ENCODE results near the gene PXMP4. TPM values are rescaled to one million over a fixed set of nuclear protein-coding genes. Genes with fewer than 3 reads are reported as not detected.

Gene PXMP4
- polyA plus RNA-seq, 1 donor (not counting 4 experiments of a cell fraction or from before 2014, with no cell fraction given) = 3.2 TPM

- Histone ChIP-seq H3K9ac (ENCODE audit: control insufficient read depth, extremely low read depth, insufficient read depth, low read length) (peak within 1 kb of the TSS; percentile 65), H3K4me1 (ENCODE audit: control insufficient read depth, extremely low read depth, insufficient read depth, low read length) (peaks cover 2% of the 10 kb centered on the region), H3K79me2 (ENCODE audit: control insufficient read depth, insufficient read depth, low read length) (no peaks in the 10 kb centered on the region), H4K20me1 (ENCODE audit: control insufficient read depth, extremely low read depth, insufficient read depth, low read length) (no peaks in the 10 kb centered on the region), H3K4me2 (ENCODE audit: control insufficient read depth, extremely low read depth, insufficient read depth, low read depth, low read length) (peak within 1 kb of the TSS; percentile 77), H3K9me3 (ENCODE audit: control insufficient read depth, low read depth, low read length) (no peaks in the 10 kb centered on the region), H3K27ac (ENCODE audit: control insufficient read depth, insufficient read depth, low read length) (no peak within 1 kb of the TSS), H3K36me3 (ENCODE audit: control insufficient read depth in 2 of 2, extremely low read depth in 1 of 2, insufficient read depth in 2 of 2, low read length in 2 of 2) (no peaks in the 10 kb centered on the region), H3K9me1 (ENCODE audit: control insufficient read depth, extremely low read depth, insufficient read depth, low read length) (no peaks in the 10 kb centered on the region), H3K27me3 (ENCODE audit: control insufficient read depth, extremely low read depth, insufficient read depth, low read length) (no peaks in the 10 kb centered on the region), H3K4me3 (ENCODE audit: control insufficient read depth in 2 of 3, extremely low read depth in 1 of 3, insufficient read depth in 2 of 3, low read depth in 1 of 3, low read length in 3 of 3) (peak within 1 kb of the TSS; percentile 47 to 67 (median 63)), H2AFZ (ENCODE audit: control insufficient read depth, low read length) (peak within 1 kb of the TSS; percentile 68)
- FAIRE-seq (no peak), DNase-seq (ENCODE audit: low read depth, low spot score) (no peak)
- TF ChIP-seq CTCF (optimal IDR thresholded peaks at IDR 0.05 in 1 of 3, IDR thresholded peaks at IDR 0.05 in 1 of 3, conservative IDR thresholded peaks at IDR 0.05 in 1 of 3; ENCODE audit: extremely low read depth in 1 of 3, insufficient read depth in 2 of 3, low read length in 3 of 3) (no peak), EZH2 (IDR thresholded peaks at IDR 0.05; ENCODE audit: low read length) (no peak)
- dilution Hi-C loops (cut with MboI; ENCODE audit: extremely low pct_ligation_motif_present, low sequenced_read_pairs) = no loop called here
Measured at GRCh38 chr20:33674294-33675135, 45.6 kb downstream of the PXMP4 start, which contains the start of gene NECAB3. TSS of gene NECAB3 (minus strand) at chr20:33674428. CDS start at chr20:33674352, 76 bp downstream.

- peak overlapping the region; percentile 68 for H2AFZ ChIP-seq (ENCODE audit: control insufficient read depth, low read length)
- DNase-seq (ENCODE audit: low read depth, low spot score) = no peak
- H3K27ac ChIP-seq (ENCODE audit: control insufficient read depth, insufficient read depth, low read length) = no peak overlapping the region
- no peaks in the 10 kb centered on the region for H3K79me2 ChIP-seq (ENCODE audit: control insufficient read depth, insufficient read depth, low read length)
- peaks cover 2% of the 10 kb centered on the region for H3K4me1 ChIP-seq (ENCODE audit: control insufficient read depth, extremely low read depth, insufficient read depth, low read length)
- TF ChIP-seq CTCF (optimal IDR thresholded peaks at IDR 0.05 in 1 of 3, IDR thresholded peaks at IDR 0.05 in 1 of 3, conservative IDR thresholded peaks at IDR 0.05 in 1 of 3; ENCODE audit: extremely low read depth in 1 of 3, insufficient read depth in 2 of 3, low read length in 3 of 3) (no peak), EZH2 (IDR thresholded peaks at IDR 0.05; ENCODE audit: low read length) (no peak)
- no peak for FAIRE-seq
- peak overlapping the region; percentile 65 for H3K9ac ChIP-seq (ENCODE audit: control insufficient read depth, extremely low read depth, insufficient read depth, low read length)
- peak overlapping the region; percentile 47 to 67 (median 63) for H3K4me3 ChIP-seq (ENCODE audit: control insufficient read depth in 2 of 3, extremely low read depth in 1 of 3, insufficient read depth in 2 of 3, low read depth in 1 of 3, low read length in 3 of 3)
- H3K9me1 ChIP-seq (ENCODE audit: control insufficient read depth, extremely low read depth, insufficient read depth, low read length) = no peaks in the 10 kb centered on the region
- no peaks in the 10 kb centered on the region for H3K36me3 ChIP-seq (ENCODE audit: control insufficient read depth in 2 of 2, extremely low read depth in 1 of 2, insufficient read depth in 2 of 2, low read length in 2 of 2)
- no peaks in the 10 kb centered on the region for H3K27me3 ChIP-seq (ENCODE audit: control insufficient read depth, extremely low read depth, insufficient read depth, low read length)
- H4K20me1 ChIP-seq (ENCODE audit: control insufficient read depth, extremely low read depth, insufficient read depth, low read length) = no peaks in the 10 kb centered on the region
- H3K4me2 ChIP-seq (ENCODE audit: control insufficient read depth, extremely low read depth, insufficient read depth, low read depth, low read length) = peak overlapping the region; percentile 77
- H3K9me3 ChIP-seq (ENCODE audit: control insufficient read depth, low read depth, low read length) = no peaks in the 10 kb centered on the region
- dilution Hi-C loops (cut with MboI; ENCODE audit: extremely low pct_ligation_motif_present, low sequenced_read_pairs) = no loop called here
Measured at GRCh38 chr20:33673410-33674293, 46.5 kb downstream of the PXMP4 start.
